B cell (primary cell): ENCODE data around the gene TRAF3. TPM values are rescaled to one million over a fixed set of nuclear protein-coding genes. Genes with fewer than 3 reads are reported as not detected.

Experiments
- ATAC-seq: fragments of 200-7000 bp; cut with Tn5 transposase; one replicate; pipeline ENCODE4 v1.10.0; 2021; ENCODE audit warnings: low read depth, mild to moderate bottlenecking, moderate number of reproducible peaks, moderate library complexity
- CTCF ChIA-PET: fragments of 350-600 bp; sonication (Branson Sonifier 250); formaldehyde crosslinking; loops from one replicate; lab custom pipeline; 2021; ENCODE audit warnings: antibody characterized with exemption, inconsistent platforms; lab: Charles Lee
- POLR2A ChIA-PET: fragments of 350-600 bp; sonication (Branson Sonifier 250); formaldehyde crosslinking; loops from one replicate; lab custom pipeline; 2021; ENCODE audit warnings: antibody characterized with exemption; lab: Charles Lee
- DNase-seq: peaks from one replicate; pipeline ENCODE4 v3.0.0; 2013
- H2AFZ ChIP-seq: 2 replicates; pipeline ENCODE4 v1.6.1; 2012; ENCODE audit warnings: mild to moderate bottlenecking, low read depth, low read length; ENCODE audit not compliant: insufficient read depth, poor library complexity, severe bottlenecking
- H3K27ac ChIP-seq, 2 donors: 1 replicate in 1 of 2; 2 replicates in 1 of 2; pipeline ENCODE4 v1.5.1; 2012 to 2013; ENCODE audit warnings: low read length in 2 of 2, mild to moderate bottlenecking in 2 of 2, moderate library complexity in 1 of 2
- H3K27me3 ChIP-seq, 4 experiments: fragments of 200-600 bp in 1 of 4; sonication (generic) in 1 of 4; replicated peaks in 1 of 4; 1 replicate in 2 of 4; 2 replicates in 2 of 4; pipeline versions ENCODE4 v1.6.1 to v1.7.0; 2013 to 2016; ENCODE audit warnings: low read length in 3 of 4, mild to moderate bottlenecking in 2 of 4, mixed read lengths in 1 of 4, moderate library complexity in 1 of 4; ENCODE audit not compliant: insufficient read depth in 4 of 4, control insufficient read depth in 3 of 4; ENCODE audit errors: control extremely low read depth in 1 of 4
- H3K36me3 ChIP-seq, 2 experiments: replicated peaks in 1 of 2; 1 replicate in 1 of 2; 2 replicates in 1 of 2; pipeline versions ENCODE4 v1.6.1 to v1.7.1; 2013; ENCODE audit warnings: low read length in 1 of 2; ENCODE audit not compliant: insufficient read depth in 2 of 2, control insufficient read depth in 1 of 2; ENCODE audit errors: control extremely low read depth in 1 of 2, extremely low read depth in 1 of 2
- H3K4me1 ChIP-seq, 2 donors: fragments of 200-600 bp in 1 of 2; sonication (generic) in 1 of 2; 1 replicate in 1 of 2; 2 replicates in 1 of 2; pipeline versions ENCODE4 v1.5.1 to v1.6.1; 2013 to 2017; ENCODE audit warnings: low read length in 2 of 2; ENCODE audit not compliant: control insufficient read depth in 2 of 2, insufficient read depth in 2 of 2
- H3K4me2 ChIP-seq: replicated peaks from 2 replicates; pipeline ENCODE3; 2012; ENCODE audit warnings: mild to moderate bottlenecking, low read depth, low read length; ENCODE audit not compliant: poor library complexity, severe bottlenecking
- H3K4me3 ChIP-seq, 5 experiments: fragments of 200-600 bp in 1 of 5; sonication (generic) in 1 of 5; 1 replicate in 3 of 5; 2 replicates in 2 of 5; pipeline versions ENCODE4 v1.5.1 to v1.7.0; 2011 to 2016; ENCODE audit warnings: low read length in 4 of 5, mild to moderate bottlenecking in 4 of 5, low read depth in 2 of 5, control low read depth in 1 of 5, moderate library complexity in 1 of 5; ENCODE audit not compliant: insufficient read depth in 1 of 5; ENCODE audit errors: control extremely low read depth in 1 of 5, extremely low read depth in 1 of 5
- H3K79me2 ChIP-seq: fragments of 200-600 bp; sonication (generic); one replicate; pipeline ENCODE4 v1.6.0; 2016; ENCODE audit warnings: low read length; ENCODE audit not compliant: control insufficient read depth, insufficient read depth
- H3K9ac ChIP-seq: fragments of 200-600 bp; sonication (generic); 2 replicates; pipeline ENCODE4 v1.6.1; 2017; ENCODE audit warnings: mild to moderate bottlenecking, low read length, moderate library complexity
- H3K9me3 ChIP-seq, 3 donors: one replicate each; pipeline versions ENCODE4 v1.6.1 to v1.7.1; 2013; ENCODE audit warnings: low read length in 2 of 3; ENCODE audit not compliant: control insufficient read depth in 2 of 3, insufficient read depth in 1 of 3; ENCODE audit errors: control extremely low read depth in 1 of 3
- H4K20me1 ChIP-seq: 2 replicates; pipeline ENCODE4 v1.6.0; 2012; ENCODE audit warnings: mild to moderate bottlenecking, low read length; ENCODE audit not compliant: insufficient read depth, control insufficient read depth, poor library complexity, severe bottlenecking
- H3K27ac Mint-ChIP-seq: one replicate; pipeline ENCODE4 v1.8.0; 2021; ENCODE audit warnings: mixed read lengths
- H3K27me3 Mint-ChIP-seq: one replicate; pipeline ENCODE4 v1.8.0; 2021; ENCODE audit warnings: mixed read lengths
- H3K4me1 Mint-ChIP-seq: one replicate; pipeline ENCODE4 v1.8.0; 2021; ENCODE audit warnings: mixed read lengths
- H3K4me3 Mint-ChIP-seq: one replicate; pipeline ENCODE4 v1.8.0; 2021; ENCODE audit warnings: mixed read lengths
- H3K9me3 Mint-ChIP-seq: one replicate; pipeline ENCODE4 v1.8.0; 2022; ENCODE audit warnings: mixed read lengths; ENCODE audit not compliant: insufficient read depth
- EZH2 ChIP-seq: IDR thresholded peaks from 2 replicates; pipeline ENCODE4 v1.6.1; 2012; ENCODE audit warnings: borderline replicate concordance, low read depth, mild to moderate bottlenecking, moderate library complexity, low read length; ENCODE audit not compliant: insufficient read depth, poor library complexity, severe bottlenecking
- WGBS: methylation state at CpG from one replicate; pipeline ENCODE4 v1.1.5; 2013; ENCODE audit warnings: missing lambda C conversion rate; ENCODE audit not compliant: insufficient coverage; 5-methylcytosine and 5-hydroxymethylcytosine counted together
- intact Hi-C: fragments of 100-400 bp; cut with micrococcal nuclease; formaldehyde crosslinking; loops from one replicate; pipeline ENCODE4 v1.10.0; 2022
- polyA plus RNA-seq: library from polyadenylated mRNA; depleted of rRNA; stranded (reverse); fragments of >200 nt; gene quantifications from 2 replicates; pipeline ENCODE4 v1.2.3, GENCODE V29; 2012
- total RNA-seq, 2 donors: library from RNA; stranded (reverse); fragments of 120-200 nt in 1 of 2; gene quantifications; 1 replicate in 1 of 2; 2 replicates in 1 of 2; pipeline versions ENCODE4 v1.2.3 to v1.2.4, GENCODE V29; 2013 to 2022
- TF ChIP-seq, protein P1 (sequence below): fragments of 200-600 bp; IDR thresholded peaks from one replicate; pipeline ENCODE4 v1.8.0; 2022; ENCODE audit warnings: antibody characterized with exemption, mild to moderate bottlenecking

Gene TRAF3
- total and polyA plus RNA-seq, 2 donors (not counting 1 experiment from before 2014, with no cell fraction given), result 42.8 to 89.8 TPM

DNA sequence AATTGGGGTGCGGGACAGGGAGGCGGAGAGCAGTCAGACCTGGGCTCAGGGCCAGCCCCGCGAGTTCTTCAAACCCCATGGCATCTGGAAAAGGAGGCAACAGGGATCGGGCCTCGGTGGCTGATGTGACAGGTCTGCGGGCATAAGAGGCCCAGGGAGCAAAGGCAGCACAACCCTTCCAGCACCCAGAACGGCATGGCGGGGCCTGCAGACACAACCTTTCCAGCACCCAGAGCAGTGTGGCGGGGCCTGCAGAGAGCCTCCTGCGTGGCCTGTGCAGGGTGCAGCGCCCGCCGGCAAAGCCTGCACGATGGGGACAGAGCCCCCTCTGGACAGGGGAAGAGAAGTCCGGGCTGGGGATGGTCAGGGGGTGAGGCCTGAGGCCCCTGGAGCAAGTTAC is 26.2 kb upstream of the TRAF3 start:
- no peak overlapping the region for H2AFZ ChIP-seq
- no peaks in the 10 kb centered on the region for H4K20me1 ChIP-seq
- H3K9me3 ChIP-seq, result no peaks in the 10 kb centered on the region
- no peak overlapping the region for H3K4me2 ChIP-seq
- H3K79me2 ChIP-seq, result no peaks in the 10 kb centered on the region
- H3K9ac ChIP-seq, result no peak overlapping the region
- no peak overlapping the region for H3K27ac Mint-ChIP-seq
- TF ChIP-seq EZH2, result no peak
- TF ChIP-seq, protein P1, sequence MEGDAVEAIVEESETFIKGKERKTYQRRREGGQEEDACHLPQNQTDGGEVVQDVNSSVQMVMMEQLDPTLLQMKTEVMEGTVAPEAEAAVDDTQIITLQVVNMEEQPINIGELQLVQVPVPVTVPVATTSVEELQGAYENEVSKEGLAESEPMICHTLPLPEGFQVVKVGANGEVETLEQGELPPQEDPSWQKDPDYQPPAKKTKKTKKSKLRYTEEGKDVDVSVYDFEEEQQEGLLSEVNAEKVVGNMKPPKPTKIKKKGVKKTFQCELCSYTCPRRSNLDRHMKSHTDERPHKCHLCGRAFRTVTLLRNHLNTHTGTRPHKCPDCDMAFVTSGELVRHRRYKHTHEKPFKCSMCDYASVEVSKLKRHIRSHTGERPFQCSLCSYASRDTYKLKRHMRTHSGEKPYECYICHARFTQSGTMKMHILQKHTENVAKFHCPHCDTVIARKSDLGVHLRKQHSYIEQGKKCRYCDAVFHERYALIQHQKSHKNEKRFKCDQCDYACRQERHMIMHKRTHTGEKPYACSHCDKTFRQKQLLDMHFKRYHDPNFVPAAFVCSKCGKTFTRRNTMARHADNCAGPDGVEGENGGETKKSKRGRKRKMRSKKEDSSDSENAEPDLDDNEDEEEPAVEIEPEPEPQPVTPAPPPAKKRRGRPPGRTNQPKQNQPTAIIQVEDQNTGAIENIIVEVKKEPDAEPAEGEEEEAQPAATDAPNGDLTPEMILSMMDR, result no peak
- H3K4me1 ChIP-seq, result peaks cover 22 to 24% of the 10 kb centered on the region in 2 donors
- peaks cover 30% of the 10 kb centered on the region for H3K4me1 Mint-ChIP-seq
- ATAC-seq (no peak), DNase-seq (no peak)
- intact Hi-C loops, result no loop called here
- H3K9me3 Mint-ChIP-seq, result no peaks in the 10 kb centered on the region
- CTCF ChIA-PET, result no interaction called here
- POLR2A ChIA-PET, result no interaction called here
- H3K4me3 ChIP-seq, result no peak overlapping the region
- H3K27me3 Mint-ChIP-seq, result no peaks in the 10 kb centered on the region
- WGBS, result 89% methylated on average over 16 of the region's 16 CpGs
- no peaks in the 10 kb centered on the region for H3K27me3 ChIP-seq
- no peaks in the 10 kb centered on the region for H3K36me3 ChIP-seq
- no peak overlapping the region for H3K4me3 Mint-ChIP-seq
- H3K27ac ChIP-seq, result no peak overlapping the region

DNA sequence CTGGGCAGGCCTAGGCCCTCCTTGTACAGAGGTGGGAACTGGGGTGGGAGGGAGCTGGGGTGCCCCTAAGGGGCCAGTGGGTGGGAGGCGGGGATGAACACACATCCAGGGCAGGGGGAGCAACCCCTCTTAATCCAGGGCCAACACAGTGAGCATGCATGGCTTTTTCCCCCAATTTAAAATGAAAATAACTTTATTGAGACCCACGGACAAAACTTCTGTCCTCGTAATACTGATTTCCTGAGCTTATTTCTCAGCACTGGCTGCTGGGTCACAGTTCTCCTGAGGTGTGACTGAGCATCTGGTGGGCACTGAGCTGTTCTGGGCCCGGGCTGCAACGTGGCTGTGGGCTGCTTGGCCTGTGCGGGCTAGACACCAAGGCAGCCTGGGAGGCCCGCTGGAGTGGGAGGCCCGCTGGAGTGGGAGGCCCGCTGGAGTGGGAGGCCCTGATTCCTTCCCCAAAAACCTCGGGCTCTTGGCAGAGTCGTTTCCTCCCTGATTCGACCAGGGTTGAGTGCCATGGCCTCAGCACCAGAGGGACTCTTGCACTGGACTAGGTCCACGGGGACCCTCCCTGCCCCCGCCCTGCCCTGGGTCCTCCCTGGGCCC is 24.9 kb upstream of the TRAF3 start:
- Histone ChIP-seq H4K20me1 (no peaks in the 10 kb centered on the region), H3K9ac (no peak overlapping the region), H3K4me1 (peaks cover 22 to 25% of the 10 kb centered on the region in 2 donors), H2AFZ (no peak overlapping the region), H3K4me2 (no peak overlapping the region), H3K27ac (no peak overlapping the region), H3K36me3 (no peaks in the 10 kb centered on the region), H3K27me3 (no peaks in the 10 kb centered on the region), H3K79me2 (no peaks in the 10 kb centered on the region), H3K9me3 (peaks cover 0 to 5% (median 0%) of the 10 kb centered on the region in 3 donors), H3K4me3 (no peak overlapping the region)
- intact Hi-C loops, result no loop called here
- Mint-ChIP-seq H3K4me1 (peaks cover 34% of the 10 kb centered on the region), H3K27ac (no peak overlapping the region), H3K9me3 (no peaks in the 10 kb centered on the region), H3K4me3 (no peak overlapping the region), H3K27me3 (no peaks in the 10 kb centered on the region)
- no peak for ATAC-seq
- WGBS, result 81% methylated on average over 13 of the region's 14 CpGs
- POLR2A ChIA-PET, result no interaction called here
- DNase-seq, result no peak
- CTCF ChIA-PET, result no interaction called here
- TF ChIP-seq, protein P1, result no peak
- no peak for TF ChIP-seq EZH2
